EL (cell line): Measurements from ENCODE around the gene CDC25C.

ENCODE experiments used
- DNase-seq: peaks from one replicate; pipeline ENCODE4 v3.0.0-alpha.2; 2016

Gene CDC25C

GRCh38 chr5:138331449-138332368 is at the start of gene CDC25C:
TSS of gene CDC25C (minus strand) at chr5:138331804. CDS start at chr5:138331180, 624 bp downstream.
- peak; percentile 100 for DNase-seq

GRCh38 chr5:138372653-138373052 is 41.0 kb upstream of the CDC25C start:
- no peak for DNase-seq

GRCh38 chr5:138372225-138372624 is 40.6 kb upstream of the CDC25C start:
- no peak for DNase-seq

- no peak for DNase-seq
Measured at GRCh38 chr5:138371454-138371853, 39.9 kb upstream of the CDC25C start.

GRCh38 chr5:138370537-138370936 is 38.9 kb upstream of the CDC25C start:
- peak; percentile 9 for DNase-seq

GRCh38 chr5:138369706-138370105 is 38.1 kb upstream of the CDC25C start:
- no peak for DNase-seq

- DNase-seq, result no peak
Measured at GRCh38 chr5:138369261-138369660, 37.7 kb upstream of the CDC25C start.

- no peak for DNase-seq
Measured at GRCh38 chr5:138366632-138367382, 35.2 kb upstream of the CDC25C start.

GRCh38 chr5:138364576-138364975 is 33.0 kb upstream of the CDC25C start:
- no peak for DNase-seq

GRCh38 chr5:138360941-138361452 is 29.4 kb upstream of the CDC25C start:
- no peak for DNase-seq

GRCh38 chr5:138359621-138360020 is 28.0 kb upstream of the CDC25C start:
- no peak for DNase-seq

GRCh38 chr5:138354926-138355378 is 23.3 kb upstream of the CDC25C start:
- DNase-seq, result peak; percentile 88

GRCh38 chr5:138354387-138354786 is 22.8 kb upstream of the CDC25C start:
- no peak for DNase-seq

GRCh38 chr5:138353560-138354080 is 22.0 kb upstream of the CDC25C start:
- DNase-seq, result no peak

GRCh38 chr5:138352722-138353559 is 21.3 kb upstream of the CDC25C start:
- DNase-seq, result peak; percentile 70

- DNase-seq, result peak; percentile 85
Measured at GRCh38 chr5:138352071-138352721, 20.6 kb upstream of the CDC25C start, which contains the start of gene KDM3B. TSS of gene KDM3B (plus strand) at chr5:138352685. CDS start at chr5:138352796, 111 bp downstream.

GRCh38 chr5:138351517-138351916 is 19.9 kb upstream of the CDC25C start:
- DNase-seq, result no peak

GRCh38 chr5:138351056-138351455 is 19.5 kb upstream of the CDC25C start:
- DNase-seq, result peak; percentile 78

GRCh38 chr5:138350563-138350890 is 18.9 kb upstream of the CDC25C start:
- DNase-seq, result no peak

GRCh38 chr5:138349852-138350562 is 18.4 kb upstream of the CDC25C start:
- no peak for DNase-seq

- DNase-seq, result no peak
Measured at GRCh38 chr5:138346889-138347288, 15.3 kb upstream of the CDC25C start.
